HEK293T (cell line): ENCODE results near the gene PPP2R5C.

Experiments used
- CTCF ChIA-PET: fragments of 350-600 bp; formaldehyde crosslinking; extraction: SDS; loops from one replicate; lab custom pipeline; 2021; ENCODE audit warnings: antibody characterized with exemption, inconsistent platforms; lab: Yijun Ruan, JAX
- POLR2A ChIA-PET: fragments of 350-600 bp; formaldehyde crosslinking; extraction: SDS; loops from one replicate; lab custom pipeline; 2020; ENCODE audit warnings: antibody characterized with exemption, inconsistent platforms; lab: Yijun Ruan, JAX
- DNase-seq: peaks from one replicate; pipeline ENCODE4 v3.0.0; 2012; ENCODE audit warnings: mixed read lengths; ENCODE audit errors: extremely low spot score
- ARNT ChIP-seq: fragments of 450-650 bp; IDR thresholded peaks from 2 replicates; pipeline ENCODE4 v1.6.1; 2017; ENCODE audit warnings: mild to moderate bottlenecking
- BHLHE40 ChIP-seq: fragments of 450-650 bp; IDR thresholded peaks from 2 replicates; pipeline ENCODE4 v1.6.1; 2016; ENCODE audit warnings: mild to moderate bottlenecking, moderate library complexity, borderline replicate concordance
- CTBP1 ChIP-seq: fragments of 450-650 bp; IDR thresholded peaks from 2 replicates; pipeline ENCODE4 v1.6.1; 2016; ENCODE audit warnings: borderline replicate concordance
- ELF4 ChIP-seq: fragments of 450-650 bp; IDR thresholded peaks from 2 replicates; pipeline ENCODE4 v1.6.1; 2017; ENCODE audit warnings: antibody characterized with exemption
- FOXA1 ChIP-seq: fragments of 450-650 bp; IDR thresholded peaks from 2 replicates; pipeline ENCODE4 v1.6.1; 2016; ENCODE audit warnings: mild to moderate bottlenecking
- FOXK2 ChIP-seq: fragments of 450-650 bp; IDR thresholded peaks from 2 replicates; pipeline ENCODE4 v1.6.1; 2016; ENCODE audit warnings: mild to moderate bottlenecking
- FOXM1 ChIP-seq: fragments of 450-650 bp; IDR thresholded peaks from 2 replicates; pipeline ENCODE4 v1.6.1; 2017; ENCODE audit warnings: mild to moderate bottlenecking, borderline replicate concordance
- HDGF ChIP-seq: fragments of 450-650 bp; IDR thresholded peaks from 2 replicates; pipeline ENCODE4 v1.6.1; 2017; ENCODE audit warnings: antibody characterized with exemption, borderline replicate concordance
- L3MBTL2 ChIP-seq: fragments of 450-650 bp; conservative IDR thresholded peaks from 2 replicates; pipeline ENCODE4 v1.6.1; 2016; ENCODE audit warnings: mild to moderate bottlenecking
- LEF1 ChIP-seq: fragments of 450-650 bp; IDR thresholded peaks from 2 replicates; pipeline ENCODE4 v1.6.1; 2017; ENCODE audit warnings: mild to moderate bottlenecking, borderline replicate concordance
- NFRKB ChIP-seq: fragments of 450-650 bp; IDR thresholded peaks from 2 replicates; pipeline ENCODE4 v1.6.1; 2016; ENCODE audit warnings: mild to moderate bottlenecking, moderate library complexity
- PKNOX1 ChIP-seq: fragments of 450-650 bp; IDR thresholded peaks from 2 replicates; pipeline ENCODE4 v1.6.1; 2016
- SP1 ChIP-seq: fragments of 450-650 bp; IDR thresholded peaks from 2 replicates; pipeline ENCODE4 v1.6.1; 2017
- SUZ12 ChIP-seq: fragments of 450-650 bp; IDR thresholded peaks from 2 replicates; pipeline ENCODE4 v1.6.1; 2016; ENCODE audit warnings: mild to moderate bottlenecking
- TARDBP ChIP-seq: fragments of 450-650 bp; IDR thresholded peaks from 2 replicates; pipeline ENCODE4 v1.6.1; 2016
- ZNF384 ChIP-seq: fragments of 450-650 bp; IDR thresholded peaks from 2 replicates; pipeline ENCODE4 v1.6.1; 2016

Gene PPP2R5C

DNA sequence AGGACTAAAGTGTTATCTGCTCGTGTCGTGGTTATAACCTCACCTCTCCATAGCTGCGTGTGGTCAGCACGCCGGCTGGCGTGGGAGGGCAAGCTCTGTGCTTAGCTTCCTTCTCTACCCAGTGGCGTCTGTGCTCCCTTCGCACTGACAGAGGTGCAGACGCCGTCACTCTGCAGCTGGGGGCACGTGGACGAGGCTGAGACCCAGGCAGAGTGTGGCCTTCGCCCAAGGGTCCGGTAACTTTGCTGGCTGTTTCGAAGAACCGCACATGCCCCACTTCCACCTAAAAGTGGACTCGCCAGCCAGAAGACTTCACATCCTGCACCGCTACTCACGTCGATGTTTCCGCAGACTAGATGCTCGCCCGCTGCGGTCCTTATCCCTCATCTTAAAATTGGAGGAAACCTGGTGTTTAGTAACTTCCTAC, 166.9 kb downstream of the PPP2R5C start:
- TF ChIP-seq LEF1, result no peak
- no peak for TF ChIP-seq ARNT
- TF ChIP-seq CTBP1, result no peak
- TF ChIP-seq SP1, result no peak
- TF ChIP-seq NFRKB, result no peak
- TF ChIP-seq ELF4, result no peak
- TF ChIP-seq ZNF384, result no peak
- no peak for TF ChIP-seq L3MBTL2
- TF ChIP-seq FOXA1, result no peak
- TF ChIP-seq FOXM1, result no peak
- TF ChIP-seq BHLHE40, result no peak
- no peak for TF ChIP-seq PKNOX1
- no peak for TF ChIP-seq FOXK2
- no peak for TF ChIP-seq TARDBP
- ChIA-PET CTCF (no interaction called here), POLR2A (no interaction called here)
- DNase-seq, result no peak

GRCh38 chr14:101929096-101929495, 167.6 kb downstream of the PPP2R5C start:
- no peak for DNase-seq
- ChIA-PET CTCF (no interaction called here), POLR2A (no interaction called here)
- TF ChIP-seq ELF4, result no peak
- TF ChIP-seq FOXA1, result no peak
- no peak for TF ChIP-seq TARDBP
- no peak for TF ChIP-seq L3MBTL2
- no peak for TF ChIP-seq HDGF
- no peak for TF ChIP-seq ARNT
- no peak for TF ChIP-seq CTBP1
- no peak for TF ChIP-seq SP1

GRCh38 chr14:101929946-101930345, 168.4 kb downstream of the PPP2R5C start:
- ChIA-PET POLR2A (no interaction called here), CTCF (interaction anchor here (1.2 kb wide), 1 partner anchor 10 kb away, joined by 4 read pairs; no protein-coding TSS in a partner anchor)
- DNase-seq, result no peak
- TF ChIP-seq SP1 (no peak), HDGF (no peak), FOXK2 (no peak), ELF4 (no peak), SUZ12 (no peak), NFRKB (no peak), CTBP1 (no peak)

GRCh38 chr14:101932673-101933072, 171.2 kb downstream of the PPP2R5C start:
- CTCF ChIA-PET, result no interaction called here
- POLR2A ChIA-PET, result interaction anchor here (1.6 kb wide), 1 partner anchor 14 kb away, joined by 8 read pairs; no protein-coding TSS in a partner anchor
- TF ChIP-seq ELF4, result no peak
- TF ChIP-seq FOXK2, result no peak
- TF ChIP-seq LEF1, result no peak
- no peak for TF ChIP-seq ARNT
- TF ChIP-seq CTBP1, result no peak
- no peak for DNase-seq

GRCh38 chr14:101933209-101933608, 171.7 kb downstream of the PPP2R5C start:
- POLR2A ChIA-PET, result interaction anchor here (1.6 kb wide), 1 partner anchor 14 kb away, joined by 8 read pairs; no protein-coding TSS in a partner anchor
- TF ChIP-seq ZNF384 (no peak), FOXK2 (no peak), ELF4 (no peak), PKNOX1 (no peak), CTBP1 (no peak)
- no peak for DNase-seq
- CTCF ChIA-PET, result interaction anchor here (0.5 to 0.8 kb wide), 3 partner anchors 43 to 226 kb away, joined by 3 to 7 read pairs (median 3); no protein-coding TSS in a partner anchor

DNA sequence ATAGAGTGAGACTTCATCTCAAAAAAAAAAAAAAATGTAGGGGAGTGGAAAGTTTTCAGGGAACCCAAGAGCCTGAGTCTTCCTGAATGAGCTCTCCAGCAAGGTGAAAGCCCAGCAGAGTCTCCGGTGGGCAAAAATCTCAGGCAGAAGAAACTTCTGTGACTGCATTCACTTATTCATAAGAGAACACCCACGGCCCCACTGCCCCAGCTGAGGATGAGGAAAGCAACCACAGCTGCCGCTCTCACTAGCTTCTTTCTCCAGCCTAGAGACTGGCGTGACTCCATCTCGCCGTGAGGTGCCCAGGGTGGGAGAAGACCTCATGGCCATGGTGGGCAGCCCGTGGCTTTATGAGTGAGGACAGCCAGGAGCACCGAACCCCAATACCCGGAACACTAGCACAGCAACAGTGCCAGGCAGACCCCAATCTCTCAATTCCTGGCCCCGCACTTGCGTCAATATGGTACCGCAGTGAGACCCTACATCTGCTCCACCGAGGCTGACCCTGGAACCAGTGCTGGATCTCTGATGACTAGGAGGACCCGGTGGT, 173.2 kb downstream of the PPP2R5C start:
- CTCF ChIA-PET, result interaction anchor here (0.6 kb wide), 1 partner anchor 1513 kb away, joined by 7 read pairs; no protein-coding TSS in a partner anchor
- POLR2A ChIA-PET, result interaction anchor here (1.1 kb wide), 1 partner anchor 14 kb away, joined by 4 read pairs; no protein-coding TSS in a partner anchor
- DNase-seq, result no peak
- TF ChIP-seq SUZ12 (no peak), ELF4 (no peak), ZNF384 (no peak), FOXK2 (no peak), L3MBTL2 (no peak), TARDBP (no peak), CTBP1 (no peak), SP1 (no peak), FOXA1 (no peak), NFRKB (no peak), BHLHE40 (no peak), ARNT (no peak)

DNA sequence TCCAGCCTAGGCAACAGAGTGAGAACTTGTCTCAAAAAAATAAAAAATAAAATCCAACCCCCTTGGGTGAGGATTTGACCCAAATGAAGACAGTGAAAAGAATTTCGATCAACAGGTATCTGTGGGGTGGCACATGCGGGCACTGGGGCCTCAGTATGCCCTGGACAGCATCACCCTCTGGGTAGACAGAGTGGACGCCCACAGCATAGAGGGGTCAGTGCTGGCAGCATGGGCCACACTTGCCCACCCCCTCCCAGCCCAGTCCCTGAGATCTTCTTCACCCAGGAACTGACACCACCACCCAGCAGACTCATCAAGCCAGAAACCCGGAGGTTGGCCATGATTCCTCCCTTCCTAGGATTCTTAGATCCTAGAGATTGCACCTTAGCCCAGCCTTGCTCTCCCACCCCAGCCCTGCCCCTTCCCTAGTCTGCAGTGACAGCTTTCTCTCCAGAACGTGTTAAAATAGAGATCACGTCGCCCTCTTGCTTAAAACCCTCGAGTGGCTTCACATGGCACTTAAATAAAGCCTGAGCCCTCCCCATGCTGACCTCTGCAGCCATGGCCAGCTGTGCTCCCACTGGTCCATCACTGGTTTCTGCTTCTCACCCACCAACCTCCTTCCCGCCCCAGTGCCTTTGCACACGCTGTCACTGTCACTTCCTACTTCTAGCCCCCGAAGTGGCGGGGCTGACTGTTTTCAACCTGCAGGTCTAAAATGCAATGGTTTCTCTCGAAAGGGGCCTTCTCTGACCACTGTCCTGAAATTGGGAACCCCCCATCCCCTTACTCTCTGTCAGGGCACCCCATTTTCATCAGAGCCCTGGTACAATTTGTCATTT, 176.6 kb downstream of the PPP2R5C start:
- TF ChIP-seq LEF1 (no peak), FOXA1 (no peak), FOXM1 (no peak), TARDBP (no peak), FOXK2 (no peak)
- ChIA-PET POLR2A (interaction anchor here (1.0 to 1.1 kb wide), 2 partner anchors 10 to 11 kb away, joined by 3 read pairs; no protein-coding TSS in a partner anchor), CTCF (interaction anchor here (0.6 kb wide), 1 partner anchor 285 kb away, joined by 3 read pairs; no protein-coding TSS in a partner anchor)

More for the DNA sequence above, 176.6 kb downstream of the PPP2R5C start:
- no peak for DNase-seq
